GM12878 (cell line): ENCODE measurements around the gene CKAP2. TPM values are rescaled to one million over a fixed set of nuclear protein-coding genes. Genes with fewer than 3 reads are reported as not detected.

Experiments used
- ATF3 ChIP-seq: IDR thresholded peaks from 2 replicates; pipeline ENCODE4 v1.6.1; 2011; ENCODE audit warnings: low read depth, mild to moderate bottlenecking, low read length, moderate library complexity, borderline replicate concordance; ENCODE audit errors: extremely low read depth
- BCL11A ChIP-seq: IDR thresholded peaks from 2 replicates; pipeline ENCODE4 v1.6.1; 2011; ENCODE audit warnings: low read depth, low read length
- EZH2 ChIP-seq: IDR thresholded peaks from 2 replicates; pipeline ENCODE4 v1.6.1; 2012; ENCODE audit warnings: low read depth, mild to moderate bottlenecking, control low read depth, inconsistent platforms, low read length, borderline replicate concordance; ENCODE audit not compliant: control insufficient read depth
- GABPA ChIP-seq: IDR thresholded peaks from 2 replicates; pipeline ENCODE4 v1.6.1; 2014; ENCODE audit warnings: antibody characterized with exemption, low read depth, mild to moderate bottlenecking, inconsistent platforms
- HDGF ChIP-seq: fragments of 450-650 bp; IDR thresholded peaks from 2 replicates; pipeline ENCODE4 v1.6.1; 2016; ENCODE audit warnings: antibody characterized with exemption
- KDM1A ChIP-seq: fragments of 200-600 bp; sonication (generic); IDR thresholded peaks from 2 replicates; pipeline ENCODE4 v1.6.1; 2016; ENCODE audit warnings: borderline replicate concordance
- MEF2A ChIP-seq: IDR thresholded peaks from 2 replicates; pipeline ENCODE4 v1.6.1; 2011; ENCODE audit warnings: low read depth, mild to moderate bottlenecking, low read length, moderate library complexity; ENCODE audit not compliant: insufficient read depth
- MEF2B ChIP-seq: fragments of 450-650 bp; IDR thresholded peaks from 2 replicates; pipeline ENCODE4 v1.6.1; 2018; ENCODE audit warnings: mild to moderate bottlenecking, moderate library complexity; ENCODE audit not compliant: partially characterized antibody, poor library complexity, severe bottlenecking
- MTA2 ChIP-seq: fragments of 450-650 bp; IDR thresholded peaks from 2 replicates; pipeline ENCODE4 v1.6.1; 2016; ENCODE audit warnings: low read depth, mild to moderate bottlenecking, moderate library complexity
- NFIC ChIP-seq: IDR thresholded peaks from 2 replicates; pipeline ENCODE4 v1.6.1; 2012; ENCODE audit warnings: low read depth, mild to moderate bottlenecking, inconsistent platforms, low read length, moderate library complexity
- NR2C1 ChIP-seq: fragments of 450-650 bp; IDR thresholded peaks from 2 replicates; pipeline ENCODE4 v1.6.1; 2017; ENCODE audit warnings: antibody characterized with exemption, mild to moderate bottlenecking, moderate library complexity
- PAX5 ChIP-seq: IDR thresholded peaks from 2 replicates; pipeline ENCODE4 v1.6.1; 2011; ENCODE audit warnings: low read depth, low read length, borderline replicate concordance
- PAX8 ChIP-seq: fragments of 450-650 bp; IDR thresholded peaks from 2 replicates; pipeline ENCODE4 v1.6.1; 2017; ENCODE audit warnings: mild to moderate bottlenecking, moderate library complexity
- POLR2AphosphoS2 ChIP-seq: IDR thresholded peaks from 2 replicates; pipeline ENCODE4 v1.6.1; 2011; ENCODE audit warnings: low read depth, mild to moderate bottlenecking, low read length, improper control_type of control experiment, moderate library complexity
- RBBP5 ChIP-seq: fragments of 200-600 bp; sonication (generic); conservative IDR thresholded peaks from 2 replicates; pipeline ENCODE4 v1.6.1; 2016
- SMAD1 ChIP-seq: fragments of 450-650 bp; IDR thresholded peaks from 2 replicates; pipeline ENCODE4 v1.6.1; 2018; ENCODE audit warnings: mild to moderate bottlenecking, low read depth; ENCODE audit not compliant: partially characterized antibody
- SMC3 ChIP-seq: IDR thresholded peaks from 2 replicates; pipeline ENCODE4 v1.6.1; 2011; ENCODE audit warnings: low read length, improper control_type of control experiment, borderline replicate concordance
- SREBF1 ChIP-seq: IDR thresholded peaks from 2 replicates; pipeline ENCODE4 v1.6.1; 2012; ENCODE audit warnings: mild to moderate bottlenecking, low read length
- SRF ChIP-seq, 2 experiments: IDR thresholded peaks; 2 replicates each; pipeline ENCODE4 v1.6.1; 2011; ENCODE audit warnings: low read depth in 2 of 2, low read length in 2 of 2, mild to moderate bottlenecking in 1 of 2, moderate library complexity in 1 of 2
- SUZ12 ChIP-seq: fragments of 200-600 bp; sonication (generic); IDR thresholded peaks from one replicate; pipeline ENCODE4 v1.6.1; 2018; ENCODE audit warnings: antibody characterized with exemption, mild to moderate bottlenecking; ENCODE audit not compliant: unreplicated experiment
- ZBED1 ChIP-seq: IDR thresholded peaks from 2 replicates; pipeline ENCODE4 v1.6.1; 2016; ENCODE audit warnings: borderline replicate concordance
- ZSCAN29 ChIP-seq: fragments of 450-650 bp; IDR thresholded peaks from 2 replicates; pipeline ENCODE4 v1.6.1; 2017; ENCODE audit warnings: mild to moderate bottlenecking, moderate library complexity
- polyA plus RNA-seq, 11 experiments: library from polyadenylated mRNA; depleted of rRNA in 4 of 11; unstranded in 6 of 11; stranded (reverse) in 5 of 11; fragments of >200 nt; fragmentation: Nextera tagmentation in 4 of 11; fragmentation: Illumina TruSeq in 1 of 11; extraction: Ambion mirVana in 4 of 11; extraction: Trizol in 1 of 11; gene quantifications; 1 replicate in 1 of 11; 2 replicates in 10 of 11; pipeline versions ENCODE4 v1.2.1 to v1.2.3, GENCODE V29; 2011 to 2016; ENCODE audit warnings: inconsistent platforms in 2 of 11, missing spikeins in 2 of 11, low read depth in 1 of 11
- total RNA-seq, 4 experiments: library from RNA; depleted of rRNA in 3 of 4; stranded (reverse); fragments of >200 nt in 3 of 4; fragmentation: Illumina TruSeq in 1 of 4; extraction: Trizol in 1 of 4; gene quantifications; 2 replicates each; pipeline versions ENCODE4 v1.2.1 to v1.2.3, GENCODE V29; 2013 to 2021
- TF ChIP-seq, protein P1 (sequence below): IDR thresholded peaks from 2 replicates; pipeline ENCODE4 v1.6.1; 2012; ENCODE audit warnings: low read depth, low read length, improper control_type of control experiment
- TF ChIP-seq, protein P2 (sequence below): fragments of 150-350 bp; IDR thresholded peaks from 2 replicates; pipeline ENCODE4 v1.6.1; 2016; ENCODE audit warnings: low read depth, low read length
- TF ChIP-seq, protein P3 (sequence below): IDR thresholded peaks from 2 replicates; pipeline ENCODE4 v1.6.1; 2012; ENCODE audit warnings: low read length, inconsistent platforms

CKAP2 gene
- total and polyA plus RNA-seq, 10 of the 15 experiments (the other 5 are each of a cell fraction or from before 2014, with no cell fraction given) = 20.9 to 62.3 (median 37.5) TPM

DNA sequence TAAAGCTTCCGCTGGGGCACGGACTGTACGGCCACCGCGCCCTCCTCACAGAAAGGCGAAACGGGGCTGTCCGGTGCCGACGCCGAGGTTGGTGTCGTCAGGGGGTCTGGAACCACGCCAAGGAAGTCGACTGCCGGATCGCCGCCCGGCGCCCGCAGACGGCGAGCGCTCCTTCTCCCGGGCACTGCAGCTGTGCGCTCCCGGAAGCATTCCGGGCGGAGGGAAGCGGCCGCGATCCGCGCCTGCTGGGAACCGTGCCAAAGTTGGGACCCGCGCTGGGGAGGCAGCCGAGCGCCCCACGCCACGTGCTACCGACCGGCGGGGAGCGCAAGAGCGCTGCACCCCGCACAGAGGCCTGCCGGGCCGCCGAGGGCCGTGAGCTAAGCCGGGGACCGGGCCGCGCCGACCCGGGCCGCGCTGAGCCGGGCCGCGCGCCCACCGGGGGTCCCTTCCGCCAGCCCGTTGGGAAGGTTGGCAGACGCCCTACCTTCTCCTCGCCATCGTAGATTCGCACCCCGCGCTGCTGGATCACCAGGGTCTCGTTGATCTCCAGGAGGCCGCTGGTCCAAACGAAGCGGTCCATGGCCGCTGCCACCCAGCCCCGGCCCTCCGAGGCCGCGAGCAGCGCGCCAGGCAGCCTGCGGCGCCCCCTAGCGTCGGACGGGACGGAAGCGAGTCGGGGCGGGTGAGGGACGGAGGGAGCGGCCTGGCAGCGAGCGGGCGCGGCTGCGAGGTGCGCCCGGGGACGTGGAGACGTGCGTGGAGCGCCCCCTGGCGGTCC is 5.1 kb upstream of the CKAP2 start, which contains the start of gene VPS36 (continued):
- no peak for TF ChIP-seq SUZ12
- no peak for TF ChIP-seq NFIC
- no peak; the same call in 1 of the 2 replicates for TF ChIP-seq ZSCAN29
- TF ChIP-seq HDGF = no peak
- TF ChIP-seq RBBP5 = peak; percentile 74; the same call in 1 of the 2 replicates
- 0 out of 2 replicates have a peak, but pooled peaks have one; percentile 63 for TF ChIP-seq ZBED1
- TF ChIP-seq BCL11A = no peak
- no peak for TF ChIP-seq SMAD1
- TF ChIP-seq EZH2 = no peak
- no peak for TF ChIP-seq MEF2B
- TF ChIP-seq, protein P1, sequence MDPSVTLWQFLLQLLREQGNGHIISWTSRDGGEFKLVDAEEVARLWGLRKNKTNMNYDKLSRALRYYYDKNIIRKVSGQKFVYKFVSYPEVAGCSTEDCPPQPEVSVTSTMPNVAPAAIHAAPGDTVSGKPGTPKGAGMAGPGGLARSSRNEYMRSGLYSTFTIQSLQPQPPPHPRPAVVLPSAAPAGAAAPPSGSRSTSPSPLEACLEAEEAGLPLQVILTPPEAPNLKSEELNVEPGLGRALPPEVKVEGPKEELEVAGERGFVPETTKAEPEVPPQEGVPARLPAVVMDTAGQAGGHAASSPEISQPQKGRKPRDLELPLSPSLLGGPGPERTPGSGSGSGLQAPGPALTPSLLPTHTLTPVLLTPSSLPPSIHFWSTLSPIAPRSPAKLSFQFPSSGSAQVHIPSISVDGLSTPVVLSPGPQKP = peak; percentile 68; the same call in 1 of the 2 replicates
- no peak for TF ChIP-seq ATF3
- TF ChIP-seq NR2C1 = no peak; the same call in 1 of the 2 replicates
- peak; percentile 71; the same call in 1 of the 2 replicates for TF ChIP-seq MEF2A
- no peak for TF ChIP-seq SREBF1
- TF ChIP-seq SRF (IDR thresholded peaks at IDR 0.05; ENCODE audit: low read depth in 2 of 2, low read length in 2 of 2) = no peak
- TF ChIP-seq, protein P2, sequence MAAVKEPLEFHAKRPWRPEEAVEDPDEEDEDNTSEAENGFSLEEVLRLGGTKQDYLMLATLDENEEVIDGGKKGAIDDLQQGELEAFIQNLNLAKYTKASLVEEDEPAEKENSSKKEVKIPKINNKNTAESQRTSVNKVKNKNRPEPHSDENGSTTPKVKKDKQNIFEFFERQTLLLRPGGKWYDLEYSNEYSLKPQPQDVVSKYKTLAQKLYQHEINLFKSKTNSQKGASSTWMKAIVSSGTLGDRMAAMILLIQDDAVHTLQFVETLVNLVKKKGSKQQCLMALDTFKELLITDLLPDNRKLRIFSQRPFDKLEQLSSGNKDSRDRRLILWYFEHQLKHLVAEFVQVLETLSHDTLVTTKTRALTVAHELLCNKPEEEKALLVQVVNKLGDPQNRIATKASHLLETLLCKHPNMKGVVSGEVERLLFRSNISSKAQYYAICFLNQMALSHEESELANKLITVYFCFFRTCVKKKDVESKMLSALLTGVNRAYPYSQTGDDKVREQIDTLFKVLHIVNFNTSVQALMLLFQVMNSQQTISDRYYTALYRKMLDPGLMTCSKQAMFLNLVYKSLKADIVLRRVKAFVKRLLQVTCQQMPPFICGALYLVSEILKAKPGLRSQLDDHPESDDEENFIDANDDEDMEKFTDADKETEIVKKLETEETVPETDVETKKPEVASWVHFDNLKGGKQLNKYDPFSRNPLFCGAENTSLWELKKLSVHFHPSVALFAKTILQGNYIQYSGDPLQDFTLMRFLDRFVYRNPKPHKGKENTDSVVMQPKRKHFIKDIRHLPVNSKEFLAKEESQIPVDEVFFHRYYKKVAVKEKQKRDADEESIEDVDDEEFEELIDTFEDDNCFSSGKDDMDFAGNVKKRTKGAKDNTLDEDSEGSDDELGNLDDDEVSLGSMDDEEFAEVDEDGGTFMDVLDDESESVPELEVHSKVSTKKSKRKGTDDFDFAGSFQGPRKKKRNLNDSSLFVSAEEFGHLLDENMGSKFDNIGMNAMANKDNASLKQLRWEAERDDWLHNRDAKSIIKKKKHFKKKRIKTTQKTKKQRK = no peak
- peak; percentile 85 for TF ChIP-seq SMC3
- TF ChIP-seq, protein P3, sequence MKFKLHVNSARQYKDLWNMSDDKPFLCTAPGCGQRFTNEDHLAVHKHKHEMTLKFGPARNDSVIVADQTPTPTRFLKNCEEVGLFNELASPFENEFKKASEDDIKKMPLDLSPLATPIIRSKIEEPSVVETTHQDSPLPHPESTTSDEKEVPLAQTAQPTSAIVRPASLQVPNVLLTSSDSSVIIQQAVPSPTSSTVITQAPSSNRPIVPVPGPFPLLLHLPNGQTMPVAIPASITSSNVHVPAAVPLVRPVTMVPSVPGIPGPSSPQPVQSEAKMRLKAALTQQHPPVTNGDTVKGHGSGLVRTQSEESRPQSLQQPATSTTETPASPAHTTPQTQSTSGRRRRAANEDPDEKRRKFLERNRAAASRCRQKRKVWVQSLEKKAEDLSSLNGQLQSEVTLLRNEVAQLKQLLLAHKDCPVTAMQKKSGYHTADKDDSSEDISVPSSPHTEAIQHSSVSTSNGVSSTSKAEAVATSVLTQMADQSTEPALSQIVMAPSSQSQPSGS = no peak
- TF ChIP-seq POLR2AphosphoS2 = peak; percentile 34; the same call in 1 of the 2 replicates
- TF ChIP-seq KDM1A = no peak
- TF ChIP-seq MTA2 = no peak
- peak; percentile 30; the same call in 1 of the 2 replicates for TF ChIP-seq PAX5
- peak; percentile 52; the same call in 1 of the 2 replicates for TF ChIP-seq GABPA
- no peak for TF ChIP-seq PAX8
